HCT116 (cell line): ENCODE measurements around the gene SYNE4. TPM values are rescaled to one million over a fixed set of nuclear protein-coding genes. Genes with fewer than 3 reads are reported as not detected.

Source experiments
- ATAC-seq: fragments of 200-7000 bp; cut with Tn5 transposase; 2 replicates; pipeline ENCODE4 v1.9.1; 2020; ENCODE audit warnings: mild to moderate bottlenecking, moderate library complexity
- BruUV-seq: library from RNA; stranded (reverse); fragments of 400-500 nt; replicated peaks from 2 replicates; lab custom pipeline; 2021; lab: Mats Ljungman, UMichigan
- CTCF ChIA-PET: fragments of 300-600 bp; sonication (Branson Sonifier 250); formaldehyde crosslinking; loops from one replicate; lab custom pipeline; 2021; ENCODE audit warnings: antibody characterized with exemption; lab: Charles Lee
- POLR2A ChIA-PET: fragments of 300-600, 350-600 bp; sonication (Branson Sonifier 250); formaldehyde crosslinking; loops from one replicate; lab custom pipeline; 2021; ENCODE audit warnings: antibody characterized with exemption; lab: Charles Lee
- RAD21 ChIA-PET, 2 experiments: fragments of 300-600 bp; sonication (Branson Sonifier 250); formaldehyde crosslinking; loops; one replicate each; lab custom pipeline; 2023; ENCODE audit warnings: low total read pairs in 2 of 2; ENCODE audit not compliant: uncharacterized antibody in 2 of 2, unreplicated experiment in 2 of 2, low non-redundant PET in 1 of 2; lab: Charles Lee
- DNase-seq: peaks from one replicate; pipeline ENCODE4 v3.0.0-alpha.2; 2010; ENCODE audit warnings: low read depth, low spot score
- H2AFZ ChIP-seq: fragments of 200-600 bp; shearing (Covaris generic), sonication (generic); 2 replicates; pipeline ENCODE4 v1.6.1; 2017; ENCODE audit warnings: low read depth, mixed run types, mixed read lengths, antibody characterized with exemption, low read length; ENCODE audit not compliant: poor library complexity, severe bottlenecking
- H3K27ac ChIP-seq: 2 replicates; pipeline ENCODE4 v1.5.1; 2012; ENCODE audit warnings: low read depth, low read length
- H3K27me3 ChIP-seq: fragments of 200-600 bp; sonication (generic); 2 replicates; pipeline ENCODE4 v1.6.1; 2016; ENCODE audit warnings: mixed run types, low read length, mixed read lengths; ENCODE audit not compliant: insufficient read depth
- H3K36me3 ChIP-seq, 2 experiments: fragments of 200-500 bp in 1 of 2; fragments of 200-600 bp in 1 of 2; sonication (Bioruptor generic) in 1 of 2; sonication (generic) in 1 of 2; 2 replicates each; pipeline versions ENCODE4 v1.5.1 to v1.6.1; 2014 to 2016; ENCODE audit warnings: low read length in 2 of 2, inconsistent platforms in 1 of 2, mixed read lengths in 1 of 2, mixed run types in 1 of 2; ENCODE audit not compliant: insufficient read depth in 2 of 2, control insufficient read depth in 1 of 2
- H3K4me1 ChIP-seq, 2 experiments: fragments of 200-600 bp in 1 of 2; sonication (generic) in 1 of 2; 2 replicates each; pipeline versions ENCODE4 v1.5.1 to v1.6.1; 2012 to 2017; ENCODE audit warnings: low read length in 2 of 2, inconsistent platforms in 1 of 2, mild to moderate bottlenecking in 1 of 2, mixed read lengths in 1 of 2, mixed run types in 1 of 2, moderate library complexity in 1 of 2; ENCODE audit not compliant: insufficient read depth in 2 of 2, control insufficient read depth in 1 of 2
- H3K4me2 ChIP-seq: fragments of 200-600 bp; sonication (generic); 2 replicates; pipeline ENCODE4 v1.6.1; 2017; ENCODE audit warnings: mixed run types, low read length, mixed read lengths
- H3K4me3 ChIP-seq, 2 experiments: fragments of 200-600 bp in 1 of 2; sonication (generic) in 1 of 2; replicated peaks in 1 of 2; 2 replicates each; pipeline ENCODE4 v1.5.1; 2011 to 2016; ENCODE audit warnings: low read length in 2 of 2, control low read depth in 1 of 2, low read depth in 1 of 2, mild to moderate bottlenecking in 1 of 2, mixed read lengths in 1 of 2, mixed run types in 1 of 2
- H3K79me2 ChIP-seq: fragments of 200-600 bp; sonication (generic); 2 replicates; pipeline ENCODE4 v1.6.1; 2017; ENCODE audit warnings: mild to moderate bottlenecking, mixed run types, low read length, moderate library complexity, mixed read lengths; ENCODE audit not compliant: insufficient read depth
- H3K9ac ChIP-seq: fragments of 200-600 bp; sonication (generic); 2 replicates; pipeline ENCODE4 v1.6.1; 2016; ENCODE audit warnings: low read length, mixed read lengths
- H3K9me2 ChIP-seq: fragments of 200-600 bp; sonication (generic), shearing (Covaris generic); 2 replicates; pipeline ENCODE4 v1.6.1; 2017; ENCODE audit warnings: mixed run types, mild to moderate bottlenecking, moderate library complexity; ENCODE audit not compliant: insufficient read depth
- H3K9me3 ChIP-seq, 2 experiments: fragments of 200-500 bp in 1 of 2; fragments of 200-600 bp in 1 of 2; sonication (Bioruptor generic) in 1 of 2; sonication (generic) in 1 of 2; 2 replicates each; pipeline ENCODE4 v1.6.1; 2014 to 2017; ENCODE audit warnings: low read length in 2 of 2, mixed read lengths in 2 of 2, inconsistent platforms in 1 of 2, low read depth in 1 of 2, mild to moderate bottlenecking in 1 of 2, mixed run types in 1 of 2, moderate library complexity in 1 of 2; ENCODE audit not compliant: control insufficient read depth in 1 of 2, insufficient read depth in 1 of 2
- H4K20me1 ChIP-seq: fragments of 200-600 bp; sonication (generic), shearing (Covaris generic); 2 replicates; pipeline ENCODE4 v1.6.1; 2017; ENCODE audit warnings: mixed run types, mild to moderate bottlenecking, moderate library complexity; ENCODE audit not compliant: insufficient read depth
- CBX3 ChIP-seq: IDR thresholded peaks from 2 replicates; pipeline ENCODE4 v1.6.1; 2012; ENCODE audit warnings: low read depth
- CEBPB ChIP-seq: IDR thresholded peaks from 2 replicates; pipeline ENCODE4 v1.6.1; 2012; ENCODE audit warnings: low read depth
- EGR1 ChIP-seq: IDR thresholded peaks from 2 replicates; pipeline ENCODE4 v1.6.1; 2012; ENCODE audit warnings: low read depth
- ELF1 ChIP-seq: IDR thresholded peaks from 2 replicates; pipeline ENCODE4 v1.6.1; 2012; ENCODE audit warnings: low read depth, borderline replicate concordance
- EZH2 ChIP-seq: fragments of 200-600 bp; sonication (generic); IDR thresholded peaks from 2 replicates; pipeline ENCODE4 v1.6.1; 2017; ENCODE audit warnings: antibody characterized with exemption, mixed run types
- JUND ChIP-seq: IDR thresholded peaks from 2 replicates; pipeline ENCODE4 v1.6.1; 2012
- POLR2AphosphoS5 ChIP-seq: IDR thresholded peaks from 2 replicates; pipeline ENCODE4 v1.6.1; 2011; ENCODE audit warnings: mild to moderate bottlenecking, low read depth, low read length, moderate library complexity
- RAD21 ChIP-seq: IDR thresholded peaks from 2 replicates; pipeline ENCODE4 v1.6.1; 2012; ENCODE audit warnings: low read depth, mild to moderate bottlenecking
- SIN3A ChIP-seq: IDR thresholded peaks from 2 replicates; pipeline ENCODE4 v1.6.1; 2012; ENCODE audit warnings: low read depth
- SRF ChIP-seq: IDR thresholded peaks from 2 replicates; pipeline ENCODE4 v1.6.1; 2012; ENCODE audit warnings: low read depth
- TCF7L2 ChIP-seq: IDR thresholded peaks from 2 replicates; pipeline ENCODE4 v1.7.0; 2011; ENCODE audit warnings: borderline replicate concordance, inconsistent platforms; ENCODE audit not compliant: insufficient read depth, insufficient read length; ENCODE audit errors: extremely low read depth
- ZFX ChIP-seq: fragments of 450-650 bp; IDR thresholded peaks from 2 replicates; pipeline ENCODE4 v1.6.1; 2017
- intact Hi-C: fragments of 100-400 bp; cut with micrococcal nuclease; formaldehyde crosslinking; loops from 2 replicates; pipeline ENCODE4 v1.10.0; 2022
- total RNA-seq: library from RNA; stranded (reverse); gene quantifications from one replicate; pipeline ENCODE4 v1.2.1, GENCODE V29; 2021; ENCODE audit not compliant: unreplicated experiment
- TF ChIP-seq, protein P1 (sequence below): IDR thresholded peaks from 2 replicates; pipeline ENCODE4 v1.6.1; 2012
- TF ChIP-seq, protein P2 (sequence below), 3 experiments: fragments of 200-600 bp in 1 of 3; sonication (generic) in 1 of 3; IDR thresholded peaks in 2 of 3; conservative IDR thresholded peaks in 1 of 3; 2 replicates each; pipeline ENCODE4 v1.5.1; 2012 to 2017; ENCODE audit warnings: low read depth in 2 of 3, low read length in 2 of 3, antibody characterized with exemption in 1 of 3, borderline replicate concordance in 1 of 3, control low read depth in 1 of 3, mild to moderate bottlenecking in 1 of 3, mixed read lengths in 1 of 3, mixed run types in 1 of 3, moderate library complexity in 1 of 3; ENCODE audit not compliant: insufficient read depth in 1 of 3
- TF ChIP-seq, protein P3 (sequence below): IDR thresholded peaks from 2 replicates; pipeline ENCODE4 v1.6.1; 2012; ENCODE audit warnings: low read depth

Gene SYNE4
- total RNA-seq, 1 experiment from 2014 or later, result 27.9 TPM

DNA sequence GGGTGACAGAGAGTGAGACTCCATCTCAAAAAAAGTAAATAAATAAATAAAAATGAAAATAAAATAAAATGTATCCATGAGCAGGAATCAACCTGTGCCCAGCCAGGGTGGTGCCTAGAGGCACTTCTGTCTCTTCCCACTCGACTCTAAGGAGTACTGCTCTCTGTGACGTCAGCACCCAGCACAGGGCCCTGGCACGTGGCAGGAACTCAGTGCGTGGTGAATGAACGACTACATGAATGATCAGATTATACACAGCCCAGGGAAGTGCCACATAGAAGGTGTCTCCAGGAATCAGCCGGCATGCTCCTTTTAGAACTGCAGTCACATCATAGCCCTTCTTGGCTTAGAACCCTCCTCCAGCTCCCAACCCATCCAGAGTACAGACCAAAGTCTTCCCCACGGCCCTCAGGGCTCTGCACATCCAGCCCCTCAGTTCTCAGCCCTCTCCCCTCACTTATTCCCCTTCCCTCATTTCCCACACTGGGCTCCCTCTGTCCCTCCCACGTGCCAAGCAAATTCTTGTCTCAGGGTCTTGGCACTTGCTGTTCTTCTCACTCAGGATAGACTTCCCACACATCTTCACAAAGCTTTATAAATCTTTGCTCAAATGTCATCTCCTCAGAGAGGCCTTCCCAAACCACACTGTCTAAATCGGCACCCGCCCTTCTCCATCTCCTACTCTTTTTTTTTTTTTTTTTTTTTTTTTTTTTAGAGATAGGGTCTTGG is 19.9 kb upstream of the SYNE4 start:
- RAD21 ChIA-PET, result no interaction called here
- Histone ChIP-seq H3K9ac (no peak overlapping the region), H3K4me2 (no peak overlapping the region), H2AFZ (no peak overlapping the region), H3K9me3 (no peaks in the 10 kb centered on the region), H3K9me2 (no peaks in the 10 kb centered on the region), H4K20me1 (no peaks in the 10 kb centered on the region), H3K4me3 (no peak overlapping the region), H3K4me1 (no peaks in the 10 kb centered on the region), H3K36me3 (peaks cover 0 to 15% of the 10 kb centered on the region in 2 experiments; a peak in 1 of 4 replicates), H3K27ac (no peak overlapping the region), H3K79me2 (no peaks in the 10 kb centered on the region)
- intact Hi-C loops, result no loop called here
- POLR2A ChIA-PET, result no interaction called here
- DNase-seq, result no peak
- CTCF ChIA-PET, result no interaction called here
- no TSS peak for BruUV-seq
- TF ChIP-seq EZH2 (no peak), EGR1 (no peak), RAD21 (no peak)
- TF ChIP-seq, protein P1, sequence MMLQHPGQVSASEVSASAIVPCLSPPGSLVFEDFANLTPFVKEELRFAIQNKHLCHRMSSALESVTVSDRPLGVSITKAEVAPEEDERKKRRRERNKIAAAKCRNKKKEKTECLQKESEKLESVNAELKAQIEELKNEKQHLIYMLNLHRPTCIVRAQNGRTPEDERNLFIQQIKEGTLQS, result no peak
- TF ChIP-seq, protein P2, sequence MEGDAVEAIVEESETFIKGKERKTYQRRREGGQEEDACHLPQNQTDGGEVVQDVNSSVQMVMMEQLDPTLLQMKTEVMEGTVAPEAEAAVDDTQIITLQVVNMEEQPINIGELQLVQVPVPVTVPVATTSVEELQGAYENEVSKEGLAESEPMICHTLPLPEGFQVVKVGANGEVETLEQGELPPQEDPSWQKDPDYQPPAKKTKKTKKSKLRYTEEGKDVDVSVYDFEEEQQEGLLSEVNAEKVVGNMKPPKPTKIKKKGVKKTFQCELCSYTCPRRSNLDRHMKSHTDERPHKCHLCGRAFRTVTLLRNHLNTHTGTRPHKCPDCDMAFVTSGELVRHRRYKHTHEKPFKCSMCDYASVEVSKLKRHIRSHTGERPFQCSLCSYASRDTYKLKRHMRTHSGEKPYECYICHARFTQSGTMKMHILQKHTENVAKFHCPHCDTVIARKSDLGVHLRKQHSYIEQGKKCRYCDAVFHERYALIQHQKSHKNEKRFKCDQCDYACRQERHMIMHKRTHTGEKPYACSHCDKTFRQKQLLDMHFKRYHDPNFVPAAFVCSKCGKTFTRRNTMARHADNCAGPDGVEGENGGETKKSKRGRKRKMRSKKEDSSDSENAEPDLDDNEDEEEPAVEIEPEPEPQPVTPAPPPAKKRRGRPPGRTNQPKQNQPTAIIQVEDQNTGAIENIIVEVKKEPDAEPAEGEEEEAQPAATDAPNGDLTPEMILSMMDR (IDR thresholded peaks at IDR 0.05 in 2 of 3, conservative IDR thresholded peaks at IDR 0.05 in 1 of 3; ENCODE audit: borderline replicate concordance in 1 of 3, insufficient read depth in 1 of 3, low read depth in 2 of 3, low read length in 2 of 3), result no peak
- TF ChIP-seq, all 23 proteins: peak for 0
- no peaks in the 10 kb centered on the region for H3K27me3 ChIP-seq
- no peak for ATAC-seq

DNA sequence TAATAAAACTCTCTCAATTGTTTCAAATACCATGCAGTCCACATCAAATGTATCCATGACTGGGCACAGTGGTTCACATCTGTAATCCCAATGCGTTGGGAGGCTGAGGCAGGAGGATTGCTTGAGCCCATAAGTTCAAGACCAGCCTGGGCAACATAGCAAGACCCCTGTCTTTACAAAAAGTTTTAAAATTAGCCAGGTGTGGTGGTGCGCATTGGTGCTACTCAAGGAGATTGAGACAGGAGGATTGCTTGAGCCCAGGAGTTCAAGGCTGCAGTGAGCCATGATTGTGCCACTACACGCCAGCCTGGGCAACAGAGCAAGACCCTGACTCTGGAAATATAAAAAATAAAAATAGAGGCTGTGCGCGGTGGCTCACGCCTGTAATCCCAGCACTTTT is 19.1 kb upstream of the SYNE4 start:
- no peak for ATAC-seq
- H3K36me3 ChIP-seq, result peaks cover 0 to 19% of the 10 kb centered on the region in 2 experiments; a peak in 1 of 4 replicates
- no peak overlapping the region for H3K4me2 ChIP-seq
- no peaks in the 10 kb centered on the region for H3K9me3 ChIP-seq
- no peak for DNase-seq
- no peak overlapping the region for H3K4me3 ChIP-seq
- RAD21 ChIA-PET, result no interaction called here
- H3K79me2 ChIP-seq, result no peaks in the 10 kb centered on the region
- no peaks in the 10 kb centered on the region for H4K20me1 ChIP-seq
- no peak overlapping the region for H2AFZ ChIP-seq
- no peak overlapping the region for H3K9ac ChIP-seq
- CTCF ChIA-PET, result no interaction called here
- no peaks in the 10 kb centered on the region for H3K4me1 ChIP-seq
- H3K27ac ChIP-seq, result no peak overlapping the region
- intact Hi-C loops, result no loop called here
- no peaks in the 10 kb centered on the region for H3K9me2 ChIP-seq
- no peaks in the 10 kb centered on the region for H3K27me3 ChIP-seq
- POLR2A ChIA-PET, result no interaction called here
- BruUV-seq, result no TSS peak
- no peak for TF ChIP-seq POLR2AphosphoS5
- no peak for TF ChIP-seq SIN3A
- no peak for TF ChIP-seq EZH2
- TF ChIP-seq, protein P1, result no peak
- no peak for TF ChIP-seq SRF
- TF ChIP-seq ELF1, result no peak
- no peak for TF ChIP-seq TCF7L2
- TF ChIP-seq, protein P3, sequence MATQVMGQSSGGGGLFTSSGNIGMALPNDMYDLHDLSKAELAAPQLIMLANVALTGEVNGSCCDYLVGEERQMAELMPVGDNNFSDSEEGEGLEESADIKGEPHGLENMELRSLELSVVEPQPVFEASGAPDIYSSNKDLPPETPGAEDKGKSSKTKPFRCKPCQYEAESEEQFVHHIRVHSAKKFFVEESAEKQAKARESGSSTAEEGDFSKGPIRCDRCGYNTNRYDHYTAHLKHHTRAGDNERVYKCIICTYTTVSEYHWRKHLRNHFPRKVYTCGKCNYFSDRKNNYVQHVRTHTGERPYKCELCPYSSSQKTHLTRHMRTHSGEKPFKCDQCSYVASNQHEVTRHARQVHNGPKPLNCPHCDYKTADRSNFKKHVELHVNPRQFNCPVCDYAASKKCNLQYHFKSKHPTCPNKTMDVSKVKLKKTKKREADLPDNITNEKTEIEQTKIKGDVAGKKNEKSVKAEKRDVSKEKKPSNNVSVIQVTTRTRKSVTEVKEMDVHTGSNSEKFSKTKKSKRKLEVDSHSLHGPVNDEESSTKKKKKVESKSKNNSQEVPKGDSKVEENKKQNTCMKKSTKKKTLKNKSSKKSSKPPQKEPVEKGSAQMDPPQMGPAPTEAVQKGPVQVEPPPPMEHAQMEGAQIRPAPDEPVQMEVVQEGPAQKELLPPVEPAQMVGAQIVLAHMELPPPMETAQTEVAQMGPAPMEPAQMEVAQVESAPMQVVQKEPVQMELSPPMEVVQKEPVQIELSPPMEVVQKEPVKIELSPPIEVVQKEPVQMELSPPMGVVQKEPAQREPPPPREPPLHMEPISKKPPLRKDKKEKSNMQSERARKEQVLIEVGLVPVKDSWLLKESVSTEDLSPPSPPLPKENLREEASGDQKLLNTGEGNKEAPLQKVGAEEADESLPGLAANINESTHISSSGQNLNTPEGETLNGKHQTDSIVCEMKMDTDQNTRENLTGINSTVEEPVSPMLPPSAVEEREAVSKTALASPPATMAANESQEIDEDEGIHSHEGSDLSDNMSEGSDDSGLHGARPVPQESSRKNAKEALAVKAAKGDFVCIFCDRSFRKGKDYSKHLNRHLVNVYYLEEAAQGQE, result no peak
- no peak for TF ChIP-seq CEBPB
- TF ChIP-seq JUND, result no peak
- TF ChIP-seq ZFX, result no peak
- no peak for TF ChIP-seq CBX3
